ENCODE results near the gene POU1F1.
A peak's percentile ranks its signal among the peaks of the same experiment; 100 is the strongest.
"Not testable (repeated sequence)": the region's sequence is repeated elsewhere in the genome, so short reads cannot be mapped to it uniquely, and the experiment has no call there.

Gene POU1F1

GRCh38 chr3:87276484-87276883 is at the start of gene POU1F1:
Gene POU1F1 (minus strand): TSS chr3:87276584. CDS start chr3:87276462, 122 bp downstream.
- no peak for DNase-seq

GRCh38 chr3:87324609-87325008 is 48.2 kb upstream of the POU1F1 start:
- DNase-seq = no peak

- no peak for DNase-seq
Measured at GRCh38 chr3:87320756-87321626, 44.6 kb upstream of the POU1F1 start.

GRCh38 chr3:87318617-87319021 is 42.2 kb upstream of the POU1F1 start:
- no peak for DNase-seq

GRCh38 chr3:87317779-87318178 is 41.4 kb upstream of the POU1F1 start:
- no peak for DNase-seq

GRCh38 chr3:87313641-87314040 is 37.3 kb upstream of the POU1F1 start:
- DNase-seq = no peak

- no peak for DNase-seq
Measured at GRCh38 chr3:87311309-87311708, 34.9 kb upstream of the POU1F1 start.

GRCh38 chr3:87309601-87310000 is 33.2 kb upstream of the POU1F1 start:
- no peak for DNase-seq

GRCh38 chr3:87307805-87308204 is 31.4 kb upstream of the POU1F1 start:
- DNase-seq = no peak

GRCh38 chr3:87305517-87305916 is 29.1 kb upstream of the POU1F1 start:
- no peak for DNase-seq

- not testable (repeated sequence) for DNase-seq
Measured at GRCh38 chr3:87305031-87305430, 28.6 kb upstream of the POU1F1 start.

GRCh38 chr3:87298111-87298718 is 21.8 kb upstream of the POU1F1 start:
- DNase-seq = peak; percentile 19

GRCh38 chr3:87288446-87288845 is 12.1 kb upstream of the POU1F1 start:
- DNase-seq = no peak

- no peak for DNase-seq
Measured at GRCh38 chr3:87287011-87287410, 10.6 kb upstream of the POU1F1 start.

GRCh38 chr3:87272718-87273341 is 3.6 kb downstream of the POU1F1 start:
- no peak for DNase-seq

- DNase-seq = no peak
Measured at GRCh38 chr3:87270908-87271700, 5.3 kb downstream of the POU1F1 start.

- no peak for DNase-seq
Measured at GRCh38 chr3:87269723-87270122, 6.7 kb downstream of the POU1F1 start.

GRCh38 chr3:87268646-87269211 is 7.7 kb downstream of the POU1F1 start:
- no peak for DNase-seq

GRCh38 chr3:87267953-87268645 is 8.3 kb downstream of the POU1F1 start:
- DNase-seq = no peak

- DNase-seq = no peak
Measured at GRCh38 chr3:87261925-87262324, 14.5 kb downstream of the POU1F1 start.

GRCh38 chr3:87260270-87260669 is 16.1 kb downstream of the POU1F1 start:
- peak; percentile 38 for DNase-seq

GRCh38 chr3:87250009-87250408 is 26.4 kb downstream of the POU1F1 start:
- no peak for DNase-seq

Data from NCI-H2029 (cell line).